Activated naive CD8-positive, alpha-beta T cell (primary cell): ENCODE measurements around the gene LRP1B.

ENCODE experiments used
- H3K27ac Mint-ChIP-seq: one replicate; pipeline ENCODE4 v1.8.0; 2021; ENCODE audit warnings: mixed read lengths
- H3K27me3 Mint-ChIP-seq: one replicate; pipeline ENCODE4 v1.8.0; 2021; ENCODE audit warnings: mixed read lengths
- H3K36me3 Mint-ChIP-seq: one replicate; pipeline ENCODE4 v1.8.0; 2021; ENCODE audit warnings: mixed read lengths
- H3K4me1 Mint-ChIP-seq: one replicate; pipeline ENCODE4 v1.8.0; 2021; ENCODE audit warnings: low read depth, mixed read lengths
- H3K4me3 Mint-ChIP-seq: one replicate; pipeline ENCODE4 v1.8.0; 2021; ENCODE audit warnings: mild to moderate bottlenecking, mixed read lengths
- H3K9me3 Mint-ChIP-seq: one replicate; pipeline ENCODE4 v1.8.0; 2021; ENCODE audit warnings: low read depth, mixed read lengths

The LRP1B gene

GRCh38 chr2:140918426-140918825 lies 1212.4 kb downstream of the LRP1B start:
- H3K36me3 Mint-ChIP-seq, result no peaks in the 10 kb centered on the region
- no peaks in the 10 kb centered on the region for H3K4me1 Mint-ChIP-seq
- H3K4me3 Mint-ChIP-seq, result no peak overlapping the region
- H3K27me3 Mint-ChIP-seq, result no peaks in the 10 kb centered on the region
- H3K27ac Mint-ChIP-seq, result no peak overlapping the region
- peaks cover 16% of the 10 kb centered on the region for H3K9me3 Mint-ChIP-seq

GRCh38 chr2:140916410-140916809 lies 1214.4 kb downstream of the LRP1B start:
- no peaks in the 10 kb centered on the region for H3K4me1 Mint-ChIP-seq
- H3K9me3 Mint-ChIP-seq, result peaks cover 15% of the 10 kb centered on the region
- H3K4me3 Mint-ChIP-seq, result no peak overlapping the region
- no peak overlapping the region for H3K27ac Mint-ChIP-seq
- H3K27me3 Mint-ChIP-seq, result no peaks in the 10 kb centered on the region
- H3K36me3 Mint-ChIP-seq, result no peaks in the 10 kb centered on the region

DNA sequence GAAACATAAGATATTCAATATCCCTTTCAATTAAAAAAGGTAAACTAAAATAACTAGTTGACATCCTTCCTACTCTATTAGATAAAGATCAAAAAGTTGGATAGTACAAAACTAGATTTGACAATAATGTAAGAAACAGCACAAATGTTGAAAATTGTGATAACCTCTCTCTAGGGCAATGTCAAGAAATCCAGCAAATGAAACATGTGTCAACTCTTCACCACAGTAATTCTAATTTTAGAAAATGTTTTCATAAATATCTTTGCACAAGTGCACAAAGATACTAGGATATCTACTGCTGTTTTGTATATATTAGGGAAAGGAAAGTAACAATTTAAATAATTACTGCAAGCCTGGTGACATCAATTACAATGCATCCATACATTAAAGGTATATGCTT lies 1220.1 kb downstream of the LRP1B start:
- no peak overlapping the region for H3K27ac Mint-ChIP-seq
- H3K9me3 Mint-ChIP-seq, result peaks cover 32% of the 10 kb centered on the region
- H3K4me3 Mint-ChIP-seq, result no peak overlapping the region
- H3K36me3 Mint-ChIP-seq, result no peaks in the 10 kb centered on the region
- H3K27me3 Mint-ChIP-seq, result no peaks in the 10 kb centered on the region
- no peaks in the 10 kb centered on the region for H3K4me1 Mint-ChIP-seq

DNA sequence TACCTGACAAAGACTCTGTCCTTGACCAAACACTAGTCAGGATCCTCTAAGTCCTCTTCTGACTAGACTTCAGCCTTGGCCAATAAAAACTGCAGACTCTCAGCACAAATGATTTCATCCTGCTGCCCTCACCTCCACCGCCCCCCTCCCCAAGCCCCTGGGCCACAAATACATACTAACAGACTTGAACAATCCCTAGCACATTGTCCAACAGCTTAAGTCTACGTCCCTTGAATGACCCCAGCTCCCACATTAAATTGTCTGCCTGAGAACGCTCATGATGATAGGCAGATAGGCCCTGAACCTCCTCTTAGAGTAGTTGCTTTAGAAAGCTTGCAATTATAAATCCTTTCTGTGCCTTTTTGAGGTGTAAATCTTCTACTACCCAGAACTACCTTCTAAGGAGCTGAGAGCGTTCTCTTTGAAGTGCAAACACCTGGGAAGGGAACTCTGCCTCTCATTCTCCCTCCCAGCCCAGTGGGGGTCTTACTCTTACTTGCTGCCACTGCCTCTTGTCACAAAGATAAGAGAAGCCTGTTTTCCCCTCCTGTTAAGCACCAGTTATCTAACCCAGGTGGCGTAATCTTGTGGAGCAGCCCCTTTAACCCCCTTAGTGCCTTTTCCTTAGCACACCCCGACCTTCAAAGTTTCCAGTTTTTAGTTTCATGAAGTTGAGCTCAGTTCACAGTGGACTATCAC lies 1225.6 kb downstream of the LRP1B start:
- H3K27me3 Mint-ChIP-seq, result no peaks in the 10 kb centered on the region
- H3K4me3 Mint-ChIP-seq, result no peak overlapping the region
- no peak overlapping the region for H3K27ac Mint-ChIP-seq
- H3K36me3 Mint-ChIP-seq, result no peaks in the 10 kb centered on the region
- peaks cover 14% of the 10 kb centered on the region for H3K9me3 Mint-ChIP-seq
- no peaks in the 10 kb centered on the region for H3K4me1 Mint-ChIP-seq

- H3K9me3 Mint-ChIP-seq, result peaks cover 9% of the 10 kb centered on the region
- no peak overlapping the region for H3K4me3 Mint-ChIP-seq
- no peaks in the 10 kb centered on the region for H3K36me3 Mint-ChIP-seq
- no peaks in the 10 kb centered on the region for H3K27me3 Mint-ChIP-seq
- H3K4me1 Mint-ChIP-seq, result no peaks in the 10 kb centered on the region
- H3K27ac Mint-ChIP-seq, result no peak overlapping the region
Measured at GRCh38 chr2:140895378-140895777, 1235.4 kb downstream of the LRP1B start.

GRCh38 chr2:140893685-140894084 lies 1237.1 kb downstream of the LRP1B start:
- Mint-ChIP-seq H3K4me3 (no peak overlapping the region), H3K4me1 (no peaks in the 10 kb centered on the region), H3K9me3 (peaks cover 9% of the 10 kb centered on the region), H3K27ac (no peak overlapping the region), H3K27me3 (no peaks in the 10 kb centered on the region), H3K36me3 (no peaks in the 10 kb centered on the region)

DNA sequence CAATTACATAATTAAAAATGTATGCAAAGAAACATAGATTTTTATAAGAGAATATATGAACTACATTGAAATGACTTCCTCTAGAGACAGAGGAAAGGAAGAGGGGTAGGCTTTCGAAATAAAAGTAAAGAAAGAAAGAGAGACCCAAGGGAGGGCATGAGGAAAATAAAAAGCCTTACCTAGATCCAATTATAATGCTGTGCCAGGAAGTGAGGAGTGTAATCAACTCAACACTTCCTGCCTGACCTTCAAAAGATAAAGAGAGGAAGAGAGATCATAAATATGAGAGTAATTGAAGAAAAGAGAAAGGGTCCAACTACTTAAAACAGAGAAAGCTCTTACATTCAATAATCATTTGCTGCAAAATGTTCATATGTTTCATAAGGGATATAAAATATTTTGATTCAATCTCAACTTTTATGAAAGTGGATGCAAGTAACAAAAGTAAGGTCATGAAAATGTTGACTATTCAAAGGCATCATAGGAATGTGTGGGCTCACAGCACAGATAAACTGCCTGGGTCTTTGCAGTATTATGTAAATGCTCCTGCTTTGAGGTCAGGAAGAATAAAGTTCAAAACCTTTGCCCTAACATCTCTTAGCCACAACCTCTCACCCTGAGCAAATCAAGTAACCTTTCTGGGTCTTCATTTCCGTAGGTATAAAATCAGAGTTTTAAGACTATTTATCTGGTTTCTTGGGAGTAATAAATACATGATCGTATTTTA lies 1237.7 kb downstream of the LRP1B start:
- Mint-ChIP-seq H3K9me3 (peaks cover 9% of the 10 kb centered on the region), H3K4me1 (no peaks in the 10 kb centered on the region)

DNA sequence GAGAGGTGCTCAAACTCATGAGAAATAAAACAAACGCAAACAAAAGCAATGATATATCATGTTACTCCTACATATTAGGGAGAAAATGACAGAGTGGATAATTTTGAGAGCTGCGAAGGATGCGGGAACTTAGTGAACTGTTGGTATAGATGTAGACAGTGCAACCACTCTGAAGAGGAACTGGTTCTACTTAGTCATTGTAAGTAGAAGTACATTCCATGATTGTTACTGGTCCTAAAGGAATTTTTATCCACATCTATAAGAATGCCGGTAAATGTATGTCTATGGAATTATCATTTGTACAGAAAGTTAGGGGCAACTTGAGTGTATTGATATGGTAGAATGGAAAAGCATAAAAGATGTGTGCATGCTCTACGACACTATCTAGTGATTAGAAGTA lies 1238.4 kb downstream of the LRP1B start:
- Mint-ChIP-seq H3K27ac (no peak overlapping the region), H3K27me3 (no peaks in the 10 kb centered on the region), H3K9me3 (peaks cover 9% of the 10 kb centered on the region), H3K4me3 (no peak overlapping the region), H3K4me1 (no peaks in the 10 kb centered on the region), H3K36me3 (no peaks in the 10 kb centered on the region)

More for the DNA sequence above, 1237.7 kb downstream of the LRP1B start:
- Mint-ChIP-seq H3K4me3 (no peak overlapping the region), H3K36me3 (no peaks in the 10 kb centered on the region), H3K27me3 (no peaks in the 10 kb centered on the region), H3K27ac (no peak overlapping the region)

GRCh38 chr2:140891614-140892212 lies 1239.1 kb downstream of the LRP1B start:
- H3K4me1 Mint-ChIP-seq, result no peaks in the 10 kb centered on the region
- no peak overlapping the region for H3K27ac Mint-ChIP-seq
- H3K36me3 Mint-ChIP-seq, result no peaks in the 10 kb centered on the region

DNA sequence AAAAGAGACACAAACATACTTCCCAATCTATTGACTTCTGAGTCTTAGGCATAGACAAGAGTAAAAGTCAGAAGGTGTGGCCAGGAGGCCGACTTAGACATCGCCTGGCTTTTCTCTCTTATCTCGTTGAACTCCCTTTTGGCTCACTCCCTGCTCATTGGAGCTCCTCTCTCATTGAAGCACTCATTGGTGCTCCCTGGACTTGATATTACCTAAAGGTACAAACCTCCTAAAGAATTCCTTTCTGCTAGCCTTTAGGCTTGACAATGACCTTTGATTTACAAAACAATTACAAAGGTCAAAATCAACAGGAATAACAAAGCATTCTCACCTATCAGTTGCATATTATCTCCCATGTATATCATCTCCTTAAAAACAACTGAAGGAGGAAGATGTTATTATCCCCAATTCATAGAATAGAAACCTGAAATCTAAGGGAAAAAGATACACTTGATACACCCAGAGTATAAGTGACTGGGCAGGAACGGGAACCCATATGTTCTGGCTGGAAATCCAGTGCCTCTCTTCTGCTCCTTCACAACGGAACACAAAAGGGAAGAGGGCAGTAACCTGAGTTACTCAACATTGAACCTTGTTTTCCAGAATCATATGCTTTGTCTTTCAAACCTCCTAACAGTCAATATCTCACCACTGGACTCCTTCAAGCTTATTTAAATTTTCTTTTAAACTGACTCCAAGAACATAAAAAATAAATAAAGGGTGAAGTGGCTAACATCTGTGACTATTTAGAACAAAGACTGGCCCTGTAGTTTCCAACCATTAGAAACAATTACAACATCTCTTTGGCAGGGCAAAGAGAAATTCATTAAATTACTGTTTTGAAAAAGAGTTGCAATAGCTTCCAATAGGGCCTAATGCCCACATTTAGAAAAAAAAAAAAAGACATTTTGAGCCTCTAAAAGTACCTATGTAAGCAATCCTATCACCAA lies 1247.9 kb downstream of the LRP1B start:
- H3K36me3 Mint-ChIP-seq, result no peaks in the 10 kb centered on the region
- H3K4me3 Mint-ChIP-seq, result no peak overlapping the region
- H3K9me3 Mint-ChIP-seq, result peaks cover 4% of the 10 kb centered on the region
- H3K27ac Mint-ChIP-seq, result no peak overlapping the region
- no peaks in the 10 kb centered on the region for H3K27me3 Mint-ChIP-seq
- no peaks in the 10 kb centered on the region for H3K4me1 Mint-ChIP-seq

More at GRCh38 chr2:140891614-140892212, 1239.1 kb downstream of the LRP1B start:
- Mint-ChIP-seq H3K4me3 (no peak overlapping the region), H3K9me3 (peaks cover 9% of the 10 kb centered on the region), H3K27me3 (no peaks in the 10 kb centered on the region)

- Mint-ChIP-seq H3K36me3 (no peaks in the 10 kb centered on the region), H3K27me3 (no peaks in the 10 kb centered on the region), H3K27ac (no peak overlapping the region), H3K4me1 (no peaks in the 10 kb centered on the region), H3K9me3 (peaks cover 8% of the 10 kb centered on the region), H3K4me3 (no peak overlapping the region)
Measured at GRCh38 chr2:140880573-140880972, 1250.2 kb downstream of the LRP1B start.

GRCh38 chr2:140876015-140876414 lies 1254.8 kb downstream of the LRP1B start:
- Mint-ChIP-seq H3K36me3 (no peaks in the 10 kb centered on the region), H3K9me3 (peaks cover 4% of the 10 kb centered on the region), H3K4me1 (no peaks in the 10 kb centered on the region), H3K27me3 (no peaks in the 10 kb centered on the region), H3K4me3 (no peak overlapping the region), H3K27ac (no peak overlapping the region)

GRCh38 chr2:140873915-140874531 lies 1256.8 kb downstream of the LRP1B start:
- peaks cover 10% of the 10 kb centered on the region for H3K9me3 Mint-ChIP-seq
- H3K27ac Mint-ChIP-seq, result no peak overlapping the region
- no peaks in the 10 kb centered on the region for H3K4me1 Mint-ChIP-seq
- H3K4me3 Mint-ChIP-seq, result no peak overlapping the region
- H3K36me3 Mint-ChIP-seq, result no peaks in the 10 kb centered on the region
- no peaks in the 10 kb centered on the region for H3K27me3 Mint-ChIP-seq

DNA sequence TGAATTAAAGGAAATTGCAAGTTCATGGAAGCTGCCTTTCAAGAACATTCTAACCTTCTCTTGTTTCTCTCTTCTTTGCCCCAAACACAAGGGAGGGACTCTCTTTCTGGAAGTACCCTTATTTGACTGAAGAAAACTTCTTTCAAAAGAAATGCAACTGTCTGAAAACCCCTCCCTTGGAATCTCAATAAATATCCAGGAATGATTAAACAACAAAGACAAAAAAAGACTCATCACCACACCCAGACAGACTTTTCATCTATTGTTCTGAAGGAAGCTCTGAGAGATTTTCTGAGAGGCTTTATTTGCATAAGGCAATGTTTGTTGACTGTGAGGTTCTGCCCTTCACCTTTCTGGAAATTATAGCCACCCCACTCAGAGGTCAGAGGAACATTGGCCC lies 1260.9 kb downstream of the LRP1B start:
- Mint-ChIP-seq H3K27me3 (no peaks in the 10 kb centered on the region), H3K4me1 (no peaks in the 10 kb centered on the region), H3K4me3 (no peak overlapping the region), H3K36me3 (no peaks in the 10 kb centered on the region), H3K27ac (no peak overlapping the region), H3K9me3 (peaks cover 13% of the 10 kb centered on the region)
